Aorta (tissue), 5 donors: Measurements from ENCODE around the gene AVPR2. TPM values are rescaled to one million over a fixed set of nuclear protein-coding genes. Genes with fewer than 3 reads are reported as not detected.

Source experiments
- ATAC-seq: fragments of 200-7000 bp; cut with Tn5 transposase; one replicate; pipeline ENCODE4 v1.9.1; 2022; ENCODE audit warnings: moderate library complexity; ENCODE audit not compliant: low FRiP score
- DNase-seq, 2 donors: peaks; one replicate each; pipeline ENCODE4 v3.0.0-alpha.2; 2020
- H3K27ac ChIP-seq, 2 donors: one replicate each; pipeline ENCODE4 v1.5.1; 2013; ENCODE audit warnings: low read length in 2 of 2, mild to moderate bottlenecking in 2 of 2, moderate library complexity in 2 of 2, control low read depth in 1 of 2, inconsistent platforms in 1 of 2, low read depth in 1 of 2
- H3K27me3 ChIP-seq, 2 donors: one replicate each; pipeline ENCODE4 v1.6.1; 2013; ENCODE audit warnings: control low read depth in 1 of 2, low read length in 1 of 2, mild to moderate bottlenecking in 1 of 2, moderate library complexity in 1 of 2; ENCODE audit not compliant: insufficient read depth in 2 of 2, control insufficient read depth in 1 of 2
- H3K36me3 ChIP-seq, 2 donors: one replicate each; pipeline ENCODE4 v1.6.1; 2013; ENCODE audit warnings: control low read depth in 1 of 2, low read length in 1 of 2, mild to moderate bottlenecking in 1 of 2; ENCODE audit not compliant: insufficient read depth in 2 of 2, control insufficient read depth in 1 of 2
- H3K4me1 ChIP-seq, 2 donors: one replicate each; pipeline ENCODE4 v1.6.1; 2013; ENCODE audit warnings: low read length in 2 of 2, control low read depth in 1 of 2, mild to moderate bottlenecking in 1 of 2, moderate library complexity in 1 of 2; ENCODE audit not compliant: insufficient read depth in 2 of 2, control insufficient read depth in 1 of 2
- H3K4me3 ChIP-seq, 2 donors: one replicate each; pipeline ENCODE4 v1.5.1; 2013; ENCODE audit warnings: low read length in 2 of 2, control low read depth in 1 of 2, mild to moderate bottlenecking in 1 of 2
- H3K9me3 ChIP-seq: one replicate; pipeline ENCODE4 v1.6.1; 2013; ENCODE audit warnings: mild to moderate bottlenecking, low read length; ENCODE audit not compliant: control insufficient read depth
- WGBS, 2 donors: extraction: QIAGEN DNeasy Blood & Tissue Kit; methylation state at CpG; one replicate each; pipeline ENCODE4 v1.1.7; 2013; 5-methylcytosine and 5-hydroxymethylcytosine counted together
- intact Hi-C, 2 donors: fragments of 100-400 bp; cut with DNase I; formaldehyde crosslinking; loops; one replicate each; pipeline versions ENCODE4 v1.14.2 to v1.15.0; 2022
- polyA plus RNA-seq, 2 donors: library from polyadenylated mRNA; stranded (reverse); fragments of 200-250 nt; gene quantifications; one replicate each; pipeline ENCODE4 v1.2.3, GENCODE V29; 2013
- total RNA-seq, 2 donors: library from RNA; stranded (reverse); fragmentation: NEBNext Ultra II Directional; extraction: Animal tissue kit (Norgen Biotek cat#: 25700); gene quantifications; one replicate each; pipeline ENCODE4 v1.2.1, GENCODE V29; 2021
- donor health status: healthy with polysubstance abuse.
- donor health status: Bipolar disorder and iron deficiency.
- donor health status: DM: no; HTN: no; CAD: no.
- donor health status: DM: no; HTN: no; CAD: no.
- donor health status: DM: yes; HTN: yes; CAD: no.

The AVPR2 gene
- total and polyA plus RNA-seq, 4 donors: 0.23 to 4.6 (median 3.0) TPM; not detected in 1

GRCh38 chrX:153913211-153913610 is 8.7 kb downstream of the AVPR2 start:
- ATAC-seq (no peak), DNase-seq (peak in 1 of 2 donors; percentile 43)
- 69 to 78% methylated on average over 17 of the region's 17 CpGs for WGBS, 2 donors
- no peaks in the 10 kb centered on the region for H3K36me3 ChIP-seq
- H3K4me1 ChIP-seq: no peaks in the 10 kb centered on the region
- no peaks in the 10 kb centered on the region for H3K27me3 ChIP-seq
- no peak overlapping the region for H3K4me3 ChIP-seq
- H3K27ac ChIP-seq: no peak overlapping the region
- intact Hi-C loops: no loop called here
- no peaks in the 10 kb centered on the region for H3K9me3 ChIP-seq

- intact Hi-C loops: no loop called here
- Histone ChIP-seq H3K4me1 (no peaks in the 10 kb centered on the region), H3K9me3 (no peaks in the 10 kb centered on the region), H3K4me3 (no peak overlapping the region), H3K27ac (no peak overlapping the region), H3K36me3 (no peaks in the 10 kb centered on the region), H3K27me3 (no peaks in the 10 kb centered on the region)
- 89 to 91% methylated on average over 15 to 17 of the region's 17 CpGs for WGBS, 2 donors
- ATAC-seq: no peak
- DNase-seq: no peak
These were observed 9.2 kb downstream of the AVPR2 start for GRCh38 chrX:153913701-153914100.

GRCh38 chrX:153917869-153918268 is 13.4 kb downstream of the AVPR2 start:
- no peak for ATAC-seq
- H3K4me3 ChIP-seq: no peak overlapping the region
- no peak for DNase-seq
- no peak overlapping the region for H3K27ac ChIP-seq
- intact Hi-C loops: no loop called here
- H3K36me3 ChIP-seq: no peaks in the 10 kb centered on the region
- H3K4me1 ChIP-seq: no peaks in the 10 kb centered on the region
- 63 to 68% methylated on average over 6 of the region's 6 CpGs for WGBS, 2 donors
- H3K27me3 ChIP-seq: no peaks in the 10 kb centered on the region
- H3K9me3 ChIP-seq: no peaks in the 10 kb centered on the region

GRCh38 chrX:153919281-153919680 is 14.8 kb downstream of the AVPR2 start:
- H3K9me3 ChIP-seq: no peaks in the 10 kb centered on the region
- DNase-seq (no peak), ATAC-seq (no peak)
- WGBS, 2 donors: 89 to 95% methylated on average over 13 of the region's 13 CpGs
- no peaks in the 10 kb centered on the region for H3K36me3 ChIP-seq
- H3K4me1 ChIP-seq: no peaks in the 10 kb centered on the region
- no peak overlapping the region for H3K27ac ChIP-seq
- H3K4me3 ChIP-seq: no peak overlapping the region
- H3K27me3 ChIP-seq: no peaks in the 10 kb centered on the region
- intact Hi-C loops: no loop called here

- H3K9me3 ChIP-seq: no peaks in the 10 kb centered on the region
- no peaks in the 10 kb centered on the region for H3K4me1 ChIP-seq
- intact Hi-C loops: no loop called here
- no peak overlapping the region for H3K27ac ChIP-seq
- H3K36me3 ChIP-seq: no peaks in the 10 kb centered on the region
- DNase-seq: peak in 1 of 2 donors; percentile 36
- WGBS, 2 donors: 89 to 96% methylated on average over 14 of the region's 14 CpGs
- no peaks in the 10 kb centered on the region for H3K27me3 ChIP-seq
- H3K4me3 ChIP-seq: no peak overlapping the region
- ATAC-seq: no peak
These were observed 16.1 kb downstream of the AVPR2 start for GRCh38 chrX:153920546-153920945.

- intact Hi-C loops: no loop called here
- no peaks in the 10 kb centered on the region for H3K27me3 ChIP-seq
These were observed 16.6 kb downstream of the AVPR2 start for GRCh38 chrX:153921070-153921469.

GRCh38 chrX:153921511-153922446 is 17.3 kb downstream of the AVPR2 start:
- H3K4me1 ChIP-seq: no peaks in the 10 kb centered on the region

More at GRCh38 chrX:153921070-153921469, 16.6 kb downstream of the AVPR2 start:
- H3K4me1 ChIP-seq: no peaks in the 10 kb centered on the region
- H3K36me3 ChIP-seq: no peaks in the 10 kb centered on the region
- 72 to 75% methylated on average over 16 of the region's 16 CpGs for WGBS, 2 donors
- H3K4me3 ChIP-seq: no peak overlapping the region
- H3K9me3 ChIP-seq: no peaks in the 10 kb centered on the region
- DNase-seq (peak in 1 of 2 donors; percentile 37), ATAC-seq (peak; percentile 2)
- no peak overlapping the region for H3K27ac ChIP-seq

GRCh38 chrX:153922932-153923857 is 18.7 kb downstream of the AVPR2 start:
- Histone ChIP-seq H3K9me3 (no peaks in the 10 kb centered on the region), H3K4me3 (no peak overlapping the region), H3K4me1 (no peaks in the 10 kb centered on the region), H3K36me3 (no peaks in the 10 kb centered on the region), H3K27me3 (no peaks in the 10 kb centered on the region), H3K27ac (no peak overlapping the region)
- WGBS, 2 donors: 42 to 53% methylated on average over 25 of the region's 25 CpGs
- DNase-seq: peak; percentile 85 to 93
- intact Hi-C loops: no loop called here
- ATAC-seq: no peak

More at GRCh38 chrX:153921511-153922446, 17.3 kb downstream of the AVPR2 start:
- 60 to 65% methylated on average over 39 to 40 of the region's 40 CpGs for WGBS, 2 donors
- H3K9me3 ChIP-seq: no peaks in the 10 kb centered on the region
- ATAC-seq (peak; percentile 2), DNase-seq (peak in 1 of 2 donors; percentile 50)
- intact Hi-C loops: no loop called here
- no peak overlapping the region for H3K27ac ChIP-seq
- H3K36me3 ChIP-seq: no peaks in the 10 kb centered on the region
- no peaks in the 10 kb centered on the region for H3K27me3 ChIP-seq
- no peak overlapping the region for H3K4me3 ChIP-seq
